Karpas-422 (cell line): ENCODE data around the gene HFM1. TPM values are rescaled to one million over a fixed set of nuclear protein-coding genes. Genes with fewer than 3 reads are reported as not detected.
"Not testable (repeated sequence)": the region's sequence is repeated elsewhere in the genome, so short reads cannot be mapped to it uniquely, and the experiment has no call there.

ENCODE experiments used
- DNase-seq: peaks from one replicate; pipeline ENCODE4 v3.0.0-alpha.2; 2015
- H2AFZ ChIP-seq: fragments of 200-600 bp; sonication (generic); 2 replicates; pipeline ENCODE4 v1.6.1; 2014; ENCODE audit warnings: antibody characterized with exemption, low read length, mixed read lengths
- H3K27ac ChIP-seq: fragments of 200-600 bp; sonication (generic); 2 replicates; pipeline ENCODE4 v1.5.1; 2014; ENCODE audit warnings: mild to moderate bottlenecking, low read length, moderate library complexity
- H3K27me3 ChIP-seq: fragments of 200-600 bp; sonication (generic); 2 replicates; pipeline ENCODE4 v1.6.1; 2014; ENCODE audit warnings: low read length, mixed read lengths
- H3K36me3 ChIP-seq: fragments of 200-600 bp; sonication (generic); 2 replicates; pipeline ENCODE4 v1.6.1; 2014; ENCODE audit warnings: low read length, mixed read lengths; ENCODE audit not compliant: insufficient read depth
- H3K4me1 ChIP-seq: fragments of 200-600 bp; sonication (generic); 2 replicates; pipeline ENCODE4 v1.6.1; 2014; ENCODE audit warnings: mild to moderate bottlenecking, low read length, mixed read lengths
- H3K4me2 ChIP-seq: fragments of 200-600 bp; sonication (generic); 2 replicates; pipeline ENCODE4 v1.6.1; 2014; ENCODE audit warnings: low read length, low read depth, mild to moderate bottlenecking; ENCODE audit not compliant: poor library complexity, severe bottlenecking
- H3K4me3 ChIP-seq: fragments of 200-600 bp; sonication (generic); 2 replicates; pipeline ENCODE4 v1.5.1; 2014; ENCODE audit warnings: mild to moderate bottlenecking, antibody characterized with exemption, low read length, mixed read lengths
- H3K79me2 ChIP-seq: fragments of 200-600 bp; sonication (generic); 2 replicates; pipeline ENCODE4 v1.6.1; 2014; ENCODE audit warnings: mild to moderate bottlenecking, low read length, mixed read lengths
- H3K9ac ChIP-seq: fragments of 200-600 bp; sonication (generic); 2 replicates; pipeline ENCODE4 v1.6.0; 2014; ENCODE audit warnings: low read length
- H3K9me2 ChIP-seq: fragments of 200-600 bp; sonication (generic), shearing (Covaris generic); replicated peaks from 2 replicates; pipeline ENCODE4 v1.6.0; 2014; ENCODE audit warnings: mild to moderate bottlenecking, low read length, moderate library complexity; ENCODE audit not compliant: insufficient read depth
- H3K9me3 ChIP-seq: fragments of 300-700, 200-600 bp; sonication (generic); 2 replicates; pipeline ENCODE4 v1.6.1; 2014; ENCODE audit warnings: low read length, mixed read lengths
- H4K20me1 ChIP-seq: fragments of 200-600 bp; sonication (generic); 2 replicates; pipeline ENCODE4 v1.6.1; 2014; ENCODE audit warnings: mild to moderate bottlenecking, antibody characterized with exemption, low read length, low read depth; ENCODE audit not compliant: insufficient read depth
- total RNA-seq: library from RNA; depleted of rRNA; stranded (reverse); fragments of >200 nt; shearing (Covaris generic); gene quantifications from 2 replicates; pipeline ENCODE4 v1.2.3, GENCODE V29; 2014; ENCODE audit warnings: low replicate concordance; rRNA removed

The HFM1 gene, protein sequence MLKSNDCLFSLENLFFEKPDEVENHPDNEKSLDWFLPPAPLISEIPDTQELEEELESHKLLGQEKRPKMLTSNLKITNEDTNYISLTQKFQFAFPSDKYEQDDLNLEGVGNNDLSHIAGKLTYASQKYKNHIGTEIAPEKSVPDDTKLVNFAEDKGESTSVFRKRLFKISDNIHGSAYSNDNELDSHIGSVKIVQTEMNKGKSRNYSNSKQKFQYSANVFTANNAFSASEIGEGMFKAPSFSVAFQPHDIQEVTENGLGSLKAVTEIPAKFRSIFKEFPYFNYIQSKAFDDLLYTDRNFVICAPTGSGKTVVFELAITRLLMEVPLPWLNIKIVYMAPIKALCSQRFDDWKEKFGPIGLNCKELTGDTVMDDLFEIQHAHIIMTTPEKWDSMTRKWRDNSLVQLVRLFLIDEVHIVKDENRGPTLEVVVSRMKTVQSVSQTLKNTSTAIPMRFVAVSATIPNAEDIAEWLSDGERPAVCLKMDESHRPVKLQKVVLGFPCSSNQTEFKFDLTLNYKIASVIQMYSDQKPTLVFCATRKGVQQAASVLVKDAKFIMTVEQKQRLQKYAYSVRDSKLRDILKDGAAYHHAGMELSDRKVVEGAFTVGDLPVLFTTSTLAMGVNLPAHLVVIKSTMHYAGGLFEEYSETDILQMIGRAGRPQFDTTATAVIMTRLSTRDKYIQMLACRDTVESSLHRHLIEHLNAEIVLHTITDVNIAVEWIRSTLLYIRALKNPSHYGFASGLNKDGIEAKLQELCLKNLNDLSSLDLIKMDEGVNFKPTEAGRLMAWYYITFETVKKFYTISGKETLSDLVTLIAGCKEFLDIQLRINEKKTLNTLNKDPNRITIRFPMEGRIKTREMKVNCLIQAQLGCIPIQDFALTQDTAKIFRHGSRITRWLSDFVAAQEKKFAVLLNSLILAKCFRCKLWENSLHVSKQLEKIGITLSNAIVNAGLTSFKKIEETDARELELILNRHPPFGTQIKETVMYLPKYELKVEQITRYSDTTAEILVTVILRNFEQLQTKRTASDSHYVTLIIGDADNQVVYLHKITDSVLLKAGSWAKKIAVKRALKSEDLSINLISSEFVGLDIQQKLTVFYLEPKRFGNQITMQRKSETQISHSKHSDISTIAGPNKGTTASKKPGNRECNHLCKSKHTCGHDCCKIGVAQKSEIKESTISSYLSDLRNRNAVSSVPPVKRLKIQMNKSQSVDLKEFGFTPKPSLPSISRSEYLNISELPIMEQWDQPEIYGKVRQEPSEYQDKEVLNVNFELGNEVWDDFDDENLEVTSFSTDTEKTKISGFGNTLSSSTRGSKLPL (N-terminal part only)
- total RNA-seq = not detected in 2 replicates

- Histone ChIP-seq H3K9ac (peak within 1 kb of the TSS; percentile 73), H3K27ac (no peak within 1 kb of the TSS)
Observed at GRCh38 chr1:91404151-91405012, at the start of gene HFM1. HFM1 (minus strand) TSS chr1:91404837; CDS start chr1:91401082, 3,755 bp downstream.

GRCh38 chr1:91454136-91454535 is 49.5 kb upstream of the HFM1 start:
- Histone ChIP-seq H2AFZ (no peak overlapping the region), H3K4me3 (no peak overlapping the region), H3K27me3 (no peaks in the 10 kb centered on the region), H3K36me3 (no peaks in the 10 kb centered on the region), H4K20me1 (no peaks in the 10 kb centered on the region), H3K4me1 (no peaks in the 10 kb centered on the region), H3K27ac (no peak overlapping the region), H3K9me2 (no peaks in the 10 kb centered on the region), H3K9ac (no peak overlapping the region), H3K9me3 (no peaks in the 10 kb centered on the region), H3K79me2 (no peaks in the 10 kb centered on the region), H3K4me2 (no peak overlapping the region)
- no peak for DNase-seq

More at GRCh38 chr1:91404151-91405012, at the start of gene HFM1:
- H3K36me3 ChIP-seq = no peaks in the 10 kb centered on the region
- no peaks in the 10 kb centered on the region for H3K9me2 ChIP-seq
- no peaks in the 10 kb centered on the region for H4K20me1 ChIP-seq
- H3K79me2 ChIP-seq = no peaks in the 10 kb centered on the region
- H2AFZ ChIP-seq = peak within 1 kb of the TSS; percentile 97
- peak within 1 kb of the TSS; percentile 83 for H3K4me2 ChIP-seq
- H3K4me1 ChIP-seq = peaks cover 19% of the 10 kb centered on the region
- H3K4me3 ChIP-seq = peak within 1 kb of the TSS; percentile 71
- no peaks in the 10 kb centered on the region for H3K27me3 ChIP-seq
- peak; percentile 92 for DNase-seq
- H3K9me3 ChIP-seq = no peaks in the 10 kb centered on the region

- H3K9ac ChIP-seq = no peak overlapping the region
- no peak overlapping the region for H3K4me2 ChIP-seq
- no peaks in the 10 kb centered on the region for H3K27me3 ChIP-seq
- H3K79me2 ChIP-seq = no peaks in the 10 kb centered on the region
- no peaks in the 10 kb centered on the region for H3K36me3 ChIP-seq
- no peak overlapping the region for H3K4me3 ChIP-seq
- H3K9me2 ChIP-seq = no peaks in the 10 kb centered on the region
- H3K27ac ChIP-seq = no peak overlapping the region
- no peaks in the 10 kb centered on the region for H4K20me1 ChIP-seq
- no peaks in the 10 kb centered on the region for H3K9me3 ChIP-seq
- no peak overlapping the region for H2AFZ ChIP-seq
- no peak for DNase-seq
- H3K4me1 ChIP-seq = no peaks in the 10 kb centered on the region
Observed at GRCh38 chr1:91450260-91450659, 45.6 kb upstream of the HFM1 start.

DNA sequence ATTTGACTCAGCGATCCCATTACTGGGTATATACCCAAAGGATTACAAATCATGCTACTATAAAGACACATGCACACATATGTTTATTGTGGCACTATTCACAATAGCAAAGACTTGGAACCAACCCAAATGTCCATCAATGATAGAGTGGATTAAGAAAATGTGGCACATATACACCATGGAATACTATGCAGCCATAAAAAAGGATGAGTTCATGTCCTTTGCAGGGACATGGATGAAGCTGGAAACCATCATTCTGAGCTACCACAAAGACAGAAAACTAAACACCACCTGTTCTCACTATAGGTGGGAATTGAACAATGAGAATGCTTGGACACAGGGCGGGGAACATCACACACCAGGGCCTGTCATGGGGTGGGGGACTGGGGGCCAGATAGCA is 43.1 kb upstream of the HFM1 start:
- H2AFZ ChIP-seq, H3K27ac ChIP-seq, H3K4me3 ChIP-seq, H3K4me2 ChIP-seq, H3K36me3 ChIP-seq, H3K4me1 ChIP-seq, DNase-seq, H3K27me3 ChIP-seq, H3K9me2 ChIP-seq, H3K9me3 ChIP-seq, H3K79me2 ChIP-seq, H4K20me1 ChIP-seq, H3K9ac ChIP-seq: not testable (repeated sequence)

DNA sequence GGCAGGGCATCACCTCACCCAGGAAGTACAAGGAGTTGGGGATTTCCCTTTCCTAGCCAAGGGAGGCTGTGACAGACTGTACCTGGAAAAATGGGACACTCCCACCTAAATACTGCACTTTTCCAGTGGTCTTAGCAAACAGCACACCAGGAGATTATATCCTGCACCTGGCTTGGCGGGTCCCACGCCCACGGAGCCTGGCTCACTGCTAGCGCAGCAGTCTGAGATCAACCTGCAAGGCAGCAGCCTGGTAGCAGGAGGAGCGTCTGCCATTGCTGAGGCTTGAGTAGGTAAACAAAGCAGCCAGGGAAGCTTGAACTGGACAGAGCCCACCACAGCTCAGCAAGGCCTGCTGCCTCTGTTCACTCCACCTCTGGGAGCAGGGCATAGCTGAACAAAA is 37.3 kb upstream of the HFM1 start:
- H3K27ac ChIP-seq, H4K20me1 ChIP-seq, H3K27me3 ChIP-seq, H3K79me2 ChIP-seq, H3K4me1 ChIP-seq, H3K9ac ChIP-seq, H3K36me3 ChIP-seq, H2AFZ ChIP-seq, DNase-seq, H3K9me2 ChIP-seq, H3K9me3 ChIP-seq, H3K4me2 ChIP-seq, H3K4me3 ChIP-seq: not testable (repeated sequence)

DNA sequence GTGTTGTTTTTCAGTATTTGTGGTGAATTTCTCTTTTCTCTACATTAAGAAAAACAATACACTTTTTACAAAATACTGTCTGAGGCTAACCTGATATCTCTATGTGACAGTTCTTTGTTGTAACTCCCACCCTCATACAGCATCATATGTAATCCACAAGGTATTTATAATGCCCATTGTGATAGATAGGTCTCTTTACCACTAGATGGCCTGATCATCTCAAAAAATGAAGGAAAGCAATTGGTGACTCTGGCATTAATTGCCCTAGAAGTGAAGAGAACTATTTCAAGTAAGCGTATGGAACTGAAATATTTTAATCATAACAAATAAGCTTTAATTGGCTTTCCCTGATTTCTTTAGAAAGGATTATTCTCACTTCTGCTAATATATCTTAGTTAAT is 36.2 kb upstream of the HFM1 start:
- H3K4me3 ChIP-seq = no peak overlapping the region
- H3K9ac ChIP-seq = no peak overlapping the region
- H3K27me3 ChIP-seq = no peaks in the 10 kb centered on the region

DNA sequence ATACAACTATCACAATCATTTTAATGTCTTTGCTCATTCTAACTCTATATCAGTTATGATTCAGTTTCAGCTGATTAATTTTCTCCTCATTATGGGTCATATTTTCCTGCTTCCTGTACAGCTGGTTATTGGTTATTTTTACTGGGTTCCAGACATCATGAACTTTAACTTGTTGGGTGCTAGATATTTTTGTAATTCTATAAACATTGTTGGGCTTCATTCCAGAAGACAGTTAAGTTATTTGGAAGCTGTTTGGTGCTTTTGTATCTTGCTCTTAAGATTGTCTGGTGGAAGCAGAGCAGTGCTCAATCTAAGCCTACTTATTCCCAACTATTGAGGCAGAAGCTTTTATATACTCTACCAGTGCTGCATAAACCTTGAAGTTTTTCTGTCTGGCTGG is 34.4 kb upstream of the HFM1 start:
- Histone ChIP-seq H3K27me3 (no peaks in the 10 kb centered on the region), H3K79me2 (no peaks in the 10 kb centered on the region), H3K9me2 (no peaks in the 10 kb centered on the region), H3K9me3 (no peaks in the 10 kb centered on the region), H3K4me1 (no peaks in the 10 kb centered on the region), H3K4me2 (no peak overlapping the region), H3K36me3 (no peaks in the 10 kb centered on the region), H3K9ac (no peak overlapping the region), H3K27ac (no peak overlapping the region), H4K20me1 (no peaks in the 10 kb centered on the region), H3K4me3 (no peak overlapping the region), H2AFZ (no peak overlapping the region)
- DNase-seq = no peak

More for the DNA sequence above, 36.2 kb upstream of the HFM1 start:
- H3K27ac ChIP-seq = no peak overlapping the region
- H3K4me1 ChIP-seq = no peaks in the 10 kb centered on the region
- H2AFZ ChIP-seq = no peak overlapping the region
- H3K9me3 ChIP-seq = no peaks in the 10 kb centered on the region
- no peaks in the 10 kb centered on the region for H4K20me1 ChIP-seq
- no peaks in the 10 kb centered on the region for H3K36me3 ChIP-seq
- H3K9me2 ChIP-seq = no peaks in the 10 kb centered on the region
- DNase-seq = peak; percentile 71
- no peak overlapping the region for H3K4me2 ChIP-seq
- no peaks in the 10 kb centered on the region for H3K79me2 ChIP-seq
